Glutamatergic neuron (in vitro differentiated cells): Measurements from ENCODE around the gene STK24. TPM values are rescaled to one million over a fixed set of nuclear protein-coding genes. Genes with fewer than 3 reads are reported as not detected.

Experiments used
- DNase-seq: peaks from one replicate; pipeline ENCODE4 v3.0.0; 2022
- H3K27ac Mint-ChIP-seq: one replicate; pipeline ENCODE4 v1.8.0; 2020; ENCODE audit warnings: mild to moderate bottlenecking, mixed read lengths, inconsistent platforms; ENCODE audit not compliant: unreplicated experiment
- H3K27me3 Mint-ChIP-seq: one replicate; pipeline ENCODE4 v1.8.0; 2020; ENCODE audit warnings: mild to moderate bottlenecking, moderate library complexity, mixed read lengths, inconsistent platforms; ENCODE audit not compliant: unreplicated experiment
- H3K36me3 Mint-ChIP-seq: one replicate; pipeline ENCODE4 v1.8.0; 2020; ENCODE audit warnings: mild to moderate bottlenecking, mixed read lengths, inconsistent platforms; ENCODE audit not compliant: unreplicated experiment
- H3K4me1 Mint-ChIP-seq: one replicate; pipeline ENCODE4 v1.8.0; 2020; ENCODE audit warnings: mild to moderate bottlenecking, low read depth, mixed read lengths, inconsistent platforms; ENCODE audit not compliant: unreplicated experiment
- H3K4me3 Mint-ChIP-seq: one replicate; pipeline ENCODE4 v1.8.0; 2020; ENCODE audit warnings: mild to moderate bottlenecking, mixed read lengths, inconsistent platforms; ENCODE audit not compliant: unreplicated experiment
- H3K9me3 Mint-ChIP-seq: one replicate; pipeline ENCODE4 v1.8.0; 2020; ENCODE audit warnings: mild to moderate bottlenecking, moderate library complexity, mixed read lengths, inconsistent platforms; ENCODE audit not compliant: unreplicated experiment
- CTCF ChIP-seq: fragments of 200-600 bp; sonication (generic); IDR thresholded peaks from one replicate; pipeline ENCODE4 v1.5.0; 2021; ENCODE audit not compliant: partially characterized antibody, unreplicated experiment
- total RNA-seq: library from RNA; stranded (reverse); fragmentation: NEBNext Ultra II Directional; extraction: Animal tissue kit (Norgen Biotek cat#: 25700); gene quantifications from one replicate; pipeline ENCODE4 v1.2.1, GENCODE V29; 2021; ENCODE audit not compliant: unreplicated experiment

STK24 gene
- total RNA-seq, 1 donor from 2014 or later: 188 TPM

- DNase-seq: no peak
- H3K27ac Mint-ChIP-seq: no peak overlapping the region
- H3K4me1 Mint-ChIP-seq: peaks cover 35% of the 10 kb centered on the region
- H3K4me3 Mint-ChIP-seq: no peak overlapping the region
- peaks cover 8% of the 10 kb centered on the region for H3K9me3 Mint-ChIP-seq
- no peak for TF ChIP-seq CTCF
- H3K27me3 Mint-ChIP-seq: peaks cover 5% of the 10 kb centered on the region
- H3K36me3 Mint-ChIP-seq: peaks cover 5% of the 10 kb centered on the region
Measured at GRCh38 chr13:98468929-98469328, 108.0 kb downstream of the STK24 start.

- no peak for DNase-seq
- H3K27me3 Mint-ChIP-seq: peaks cover 5% of the 10 kb centered on the region
- H3K9me3 Mint-ChIP-seq: peaks cover 11% of the 10 kb centered on the region
- no peak for TF ChIP-seq CTCF
- peaks cover 5% of the 10 kb centered on the region for H3K36me3 Mint-ChIP-seq
- H3K4me1 Mint-ChIP-seq: peaks cover 34% of the 10 kb centered on the region
- no peak overlapping the region for H3K27ac Mint-ChIP-seq
- no peak overlapping the region for H3K4me3 Mint-ChIP-seq
Measured at GRCh38 chr13:98468361-98468760, 108.5 kb downstream of the STK24 start.

GRCh38 chr13:98467263-98467985, 109.5 kb downstream of the STK24 start:
- peak overlapping the region; percentile 36 for H3K27ac Mint-ChIP-seq
- DNase-seq: no peak
- H3K36me3 Mint-ChIP-seq: no peaks in the 10 kb centered on the region
- H3K4me1 Mint-ChIP-seq: peaks cover 44% of the 10 kb centered on the region
- TF ChIP-seq CTCF: no peak
- peaks cover 11% of the 10 kb centered on the region for H3K27me3 Mint-ChIP-seq
- peaks cover 15% of the 10 kb centered on the region for H3K9me3 Mint-ChIP-seq
- no peak overlapping the region for H3K4me3 Mint-ChIP-seq

- Mint-ChIP-seq H3K36me3 (no peaks in the 10 kb centered on the region), H3K27ac (peak overlapping the region; percentile 62), H3K4me3 (no peak overlapping the region), H3K27me3 (peaks cover 15% of the 10 kb centered on the region), H3K4me1 (peaks cover 48% of the 10 kb centered on the region), H3K9me3 (peaks cover 12% of the 10 kb centered on the region)
- DNase-seq: peak; percentile 83
- peak; percentile 72 for TF ChIP-seq CTCF
Measured at GRCh38 chr13:98466634-98467236, 110.2 kb downstream of the STK24 start.

GRCh38 chr13:98462946-98463345, 114.0 kb downstream of the STK24 start:
- peaks cover 19% of the 10 kb centered on the region for H3K9me3 Mint-ChIP-seq
- peak overlapping the region; percentile 67 for H3K27ac Mint-ChIP-seq
- DNase-seq: no peak
- peaks cover 56% of the 10 kb centered on the region for H3K4me1 Mint-ChIP-seq
- peak overlapping the region; percentile 63 for H3K4me3 Mint-ChIP-seq
- no peaks in the 10 kb centered on the region for H3K36me3 Mint-ChIP-seq
- H3K27me3 Mint-ChIP-seq: peaks cover 17% of the 10 kb centered on the region
- TF ChIP-seq CTCF: no peak
